ENCODE measurements around the gene GRIK1. TPM values are rescaled to one million over a fixed set of nuclear protein-coding genes. Genes with fewer than 3 reads are reported as not detected.

Gene GRIK1
- total RNA-seq, 2 donors from 2014 or later, result 0.14 to 0.19 TPM

Other genes starting within 250 kb of the GRIK1 start
- not detected for gene CLDN17, start 226.8 kb upstream of the GRIK1 start, total RNA-seq